ENCODE data around the gene ENTPD8.
"Not testable (repeated sequence)": the region's sequence is repeated elsewhere in the genome, so short reads cannot be mapped to it uniquely, and the experiment has no call there.

Gene ENTPD8

GRCh38 chr9:137411645-137412380 lies 29.3 kb downstream of the ENTPD8 start:
- Histone ChIP-seq H3K9ac (ENCODE audit: insufficient read length, low read depth) (peak overlapping the region; percentile 50), H3K36me3 (ENCODE audit: insufficient read depth, insufficient read length, low read length) (no peaks in the 10 kb centered on the region), H3K4me1 (ENCODE audit: insufficient read depth, insufficient read length) (peaks cover 20% of the 10 kb centered on the region), H3K4me3 (ENCODE audit: insufficient read length, low read depth) (no peak overlapping the region), H3K9me3 (ENCODE audit: insufficient read depth, low read length) (no peaks in the 10 kb centered on the region), H3K27me3 (ENCODE audit: insufficient read depth, insufficient read length) (no peaks in the 10 kb centered on the region)
- no peak for DNase-seq (ENCODE audit: low read depth, low spot score)
- no peak for TF ChIP-seq ZNF274 (IDR thresholded peaks at IDR 0.05; ENCODE audit: low read depth, low read length)
- TF ChIP-seq SUZ12 (IDR thresholded peaks at IDR 0.05; ENCODE audit: extremely low read depth, insufficient read depth, insufficient read length), result no peak
- no peak for TF ChIP-seq YY1 (IDR thresholded peaks at IDR 0.05; ENCODE audit: insufficient read depth, insufficient read length)

- TF ChIP-seq YY1 (IDR thresholded peaks at IDR 0.05; ENCODE audit: insufficient read depth, insufficient read length), result no peak
- TF ChIP-seq ZNF274 (IDR thresholded peaks at IDR 0.05; ENCODE audit: low read depth, low read length), result no peak
- TF ChIP-seq SUZ12 (IDR thresholded peaks at IDR 0.05; ENCODE audit: extremely low read depth, insufficient read depth, insufficient read length), result no peak
- DNase-seq (ENCODE audit: low read depth, low spot score), result no peak
- Histone ChIP-seq H3K9ac (ENCODE audit: insufficient read length, low read depth) (no peak overlapping the region), H3K36me3 (ENCODE audit: insufficient read depth, insufficient read length, low read length) (no peaks in the 10 kb centered on the region), H3K4me1 (ENCODE audit: insufficient read depth, insufficient read length) (peaks cover 21% of the 10 kb centered on the region), H3K9me3 (ENCODE audit: insufficient read depth, low read length) (no peaks in the 10 kb centered on the region), H3K4me3 (ENCODE audit: insufficient read length, low read depth) (no peak overlapping the region), H3K27me3 (ENCODE audit: insufficient read depth, insufficient read length) (no peaks in the 10 kb centered on the region)
Observed at GRCh38 chr9:137411260-137411644, 29.9 kb downstream of the ENTPD8 start.

GRCh38 chr9:137410891-137411249 lies 30.3 kb downstream of the ENTPD8 start:
- Histone ChIP-seq H3K36me3 (ENCODE audit: insufficient read depth, insufficient read length, low read length) (no peaks in the 10 kb centered on the region), H3K4me1 (ENCODE audit: insufficient read depth, insufficient read length) (peaks cover 22% of the 10 kb centered on the region), H3K9me3 (ENCODE audit: insufficient read depth, low read length) (no peaks in the 10 kb centered on the region), H3K4me3 (ENCODE audit: insufficient read length, low read depth) (no peak overlapping the region), H3K27me3 (ENCODE audit: insufficient read depth, insufficient read length) (no peaks in the 10 kb centered on the region), H3K9ac (ENCODE audit: insufficient read length, low read depth) (peak overlapping the region; percentile 8)
- DNase-seq (ENCODE audit: low read depth, low spot score), result no peak
- TF ChIP-seq SUZ12 (IDR thresholded peaks at IDR 0.05; ENCODE audit: extremely low read depth, insufficient read depth, insufficient read length) (no peak), YY1 (IDR thresholded peaks at IDR 0.05; ENCODE audit: insufficient read depth, insufficient read length) (no peak), ZNF274 (IDR thresholded peaks at IDR 0.05; ENCODE audit: low read depth, low read length) (no peak)

- not testable (repeated sequence) for DNase-seq (ENCODE audit: low read depth, low spot score); H3K4me3 ChIP-seq (ENCODE audit: insufficient read length, low read depth); H3K9me3 ChIP-seq (ENCODE audit: insufficient read depth, low read length); H3K36me3 ChIP-seq (ENCODE audit: insufficient read depth, insufficient read length, low read length); H3K27me3 ChIP-seq (ENCODE audit: insufficient read depth, insufficient read length)
- Histone ChIP-seq H3K9ac (ENCODE audit: insufficient read length, low read depth) (peak overlapping the region; percentile 8), H3K4me1 (ENCODE audit: insufficient read depth, insufficient read length) (peaks cover 22% of the 10 kb centered on the region)
Observed at GRCh38 chr9:137410236-137410890, 30.8 kb downstream of the ENTPD8 start.

- H3K4me1 ChIP-seq (ENCODE audit: insufficient read depth, insufficient read length), result peaks cover 22% of the 10 kb centered on the region
- H3K4me3 ChIP-seq (ENCODE audit: insufficient read length, low read depth), result no peak overlapping the region
- H3K36me3 ChIP-seq (ENCODE audit: insufficient read depth, insufficient read length, low read length), result no peaks in the 10 kb centered on the region
- TF ChIP-seq YY1 (IDR thresholded peaks at IDR 0.05; ENCODE audit: insufficient read depth, insufficient read length) (no peak), ZNF274 (IDR thresholded peaks at IDR 0.05; ENCODE audit: low read depth, low read length) (no peak), SUZ12 (IDR thresholded peaks at IDR 0.05; ENCODE audit: extremely low read depth, insufficient read depth, insufficient read length) (no peak)
- no peaks in the 10 kb centered on the region for H3K9me3 ChIP-seq (ENCODE audit: insufficient read depth, low read length)
- H3K9ac ChIP-seq (ENCODE audit: insufficient read length, low read depth), result no peak overlapping the region
- DNase-seq (ENCODE audit: low read depth, low spot score), result no peak
- no peaks in the 10 kb centered on the region for H3K27me3 ChIP-seq (ENCODE audit: insufficient read depth, insufficient read length)
Observed at GRCh38 chr9:137409515-137409914, 31.6 kb downstream of the ENTPD8 start.

- peak overlapping the region; percentile 21 for H3K9ac ChIP-seq (ENCODE audit: insufficient read length, low read depth)
- no peaks in the 10 kb centered on the region for H3K36me3 ChIP-seq (ENCODE audit: insufficient read depth, insufficient read length, low read length)
- H3K4me3 ChIP-seq (ENCODE audit: insufficient read length, low read depth), result no peak overlapping the region
- TF ChIP-seq ZNF274 (IDR thresholded peaks at IDR 0.05; ENCODE audit: low read depth, low read length), result no peak
- no peak for TF ChIP-seq SUZ12 (IDR thresholded peaks at IDR 0.05; ENCODE audit: extremely low read depth, insufficient read depth, insufficient read length)
- H3K9me3 ChIP-seq (ENCODE audit: insufficient read depth, low read length), result no peaks in the 10 kb centered on the region
- DNase-seq (ENCODE audit: low read depth, low spot score), result no peak
- H3K4me1 ChIP-seq (ENCODE audit: insufficient read depth, insufficient read length), result peaks cover 22% of the 10 kb centered on the region
- no peaks in the 10 kb centered on the region for H3K27me3 ChIP-seq (ENCODE audit: insufficient read depth, insufficient read length)
Observed at GRCh38 chr9:137408651-137409405, 32.3 kb downstream of the ENTPD8 start.

GRCh38 chr9:137407590-137408300 lies 33.4 kb downstream of the ENTPD8 start:
- no peaks in the 10 kb centered on the region for H3K9me3 ChIP-seq (ENCODE audit: insufficient read depth, low read length)
- peaks cover 21% of the 10 kb centered on the region for H3K4me1 ChIP-seq (ENCODE audit: insufficient read depth, insufficient read length)
- DNase-seq (ENCODE audit: low read depth, low spot score), result no peak
- no peak for TF ChIP-seq YY1 (IDR thresholded peaks at IDR 0.05; ENCODE audit: insufficient read depth, insufficient read length)
- no peak for TF ChIP-seq ZNF274 (IDR thresholded peaks at IDR 0.05; ENCODE audit: low read depth, low read length)
- no peak for TF ChIP-seq SUZ12 (IDR thresholded peaks at IDR 0.05; ENCODE audit: extremely low read depth, insufficient read depth, insufficient read length)
- H3K4me3 ChIP-seq (ENCODE audit: insufficient read length, low read depth), result no peak overlapping the region
- no peak overlapping the region for H3K9ac ChIP-seq (ENCODE audit: insufficient read length, low read depth)
- no peaks in the 10 kb centered on the region for H3K36me3 ChIP-seq (ENCODE audit: insufficient read depth, insufficient read length, low read length)
- H3K27me3 ChIP-seq (ENCODE audit: insufficient read depth, insufficient read length), result no peaks in the 10 kb centered on the region
